Activated naive CD8-positive, alpha-beta T cell treated with anti-CD3 and anti-CD28 coated beads, Interleukin-2, amount 50 U/mL, for 16 hours (primary cell): ENCODE results near the gene VPS8.

ENCODE experiments used
- DNase-seq: peaks from one replicate; pipeline ENCODE4 v3.0.0-alpha.2; 2020; ENCODE audit warnings: low read depth, low spot score

The VPS8 gene

GRCh38 chr3:185089751-185090150 is 277.8 kb downstream of the VPS8 start:
- DNase-seq: no peak

- DNase-seq: no peak
Observed at GRCh38 chr3:185090811-185091210, 278.8 kb downstream of the VPS8 start.

GRCh38 chr3:185093116-185093515 is 281.1 kb downstream of the VPS8 start:
- no peak for DNase-seq

- DNase-seq: no peak
Observed at GRCh38 chr3:185094697-185095096, 282.7 kb downstream of the VPS8 start.
